ENCODE data around the gene ZNF620. TPM values are rescaled to one million over a fixed set of nuclear protein-coding genes. Genes with fewer than 3 reads are reported as not detected.

ZNF620 gene
- polyA plus RNA-seq, result 0.53 and 2.5 TPM in 2 replicates

DNA sequence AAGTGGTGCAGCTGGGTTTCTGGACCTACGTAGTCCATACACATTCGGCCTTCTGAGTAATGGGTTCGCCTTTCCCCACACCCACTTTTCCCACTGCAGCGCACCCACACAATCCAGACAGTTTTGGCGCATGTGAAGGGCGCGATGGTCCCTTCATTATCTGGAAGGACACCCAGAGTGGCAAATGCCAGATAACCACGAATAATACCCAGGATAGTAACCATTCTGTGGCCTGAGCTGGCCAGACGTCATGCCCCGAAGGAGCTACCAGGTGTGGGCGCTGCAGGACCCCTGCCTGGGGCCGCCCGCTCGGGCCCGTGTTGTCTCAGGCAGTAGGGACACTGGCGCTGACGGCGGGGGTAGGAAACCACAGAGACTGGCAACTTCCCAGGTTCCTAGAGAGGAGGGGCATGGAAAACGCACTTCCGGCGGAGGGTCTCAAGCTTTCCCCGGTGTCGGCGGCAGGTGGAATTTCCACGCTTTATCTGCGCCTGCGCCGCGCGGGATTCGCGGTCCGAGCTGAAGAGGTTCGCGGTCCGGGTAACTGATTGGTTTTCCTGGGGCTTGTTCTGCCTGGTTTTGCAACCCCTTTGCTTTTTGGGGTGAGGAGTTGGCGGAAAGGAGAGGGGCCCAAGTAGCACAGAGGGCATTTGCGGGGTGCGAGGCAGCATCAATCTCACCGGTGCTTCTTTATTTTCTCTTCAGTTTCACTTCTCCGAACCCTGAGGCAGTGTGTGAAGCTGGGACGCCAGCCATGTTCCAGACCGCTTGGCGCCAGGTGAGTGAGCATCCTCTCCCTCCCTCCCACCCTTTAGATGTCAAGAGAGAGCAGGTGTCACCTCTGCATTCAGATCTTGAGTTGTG, at the start of gene ZNF620:
ZNF620 (plus strand) TSS at position 441 of the 864 bp plus-strand sequence; CDS start at position 755, 314 bp downstream.

DNA sequence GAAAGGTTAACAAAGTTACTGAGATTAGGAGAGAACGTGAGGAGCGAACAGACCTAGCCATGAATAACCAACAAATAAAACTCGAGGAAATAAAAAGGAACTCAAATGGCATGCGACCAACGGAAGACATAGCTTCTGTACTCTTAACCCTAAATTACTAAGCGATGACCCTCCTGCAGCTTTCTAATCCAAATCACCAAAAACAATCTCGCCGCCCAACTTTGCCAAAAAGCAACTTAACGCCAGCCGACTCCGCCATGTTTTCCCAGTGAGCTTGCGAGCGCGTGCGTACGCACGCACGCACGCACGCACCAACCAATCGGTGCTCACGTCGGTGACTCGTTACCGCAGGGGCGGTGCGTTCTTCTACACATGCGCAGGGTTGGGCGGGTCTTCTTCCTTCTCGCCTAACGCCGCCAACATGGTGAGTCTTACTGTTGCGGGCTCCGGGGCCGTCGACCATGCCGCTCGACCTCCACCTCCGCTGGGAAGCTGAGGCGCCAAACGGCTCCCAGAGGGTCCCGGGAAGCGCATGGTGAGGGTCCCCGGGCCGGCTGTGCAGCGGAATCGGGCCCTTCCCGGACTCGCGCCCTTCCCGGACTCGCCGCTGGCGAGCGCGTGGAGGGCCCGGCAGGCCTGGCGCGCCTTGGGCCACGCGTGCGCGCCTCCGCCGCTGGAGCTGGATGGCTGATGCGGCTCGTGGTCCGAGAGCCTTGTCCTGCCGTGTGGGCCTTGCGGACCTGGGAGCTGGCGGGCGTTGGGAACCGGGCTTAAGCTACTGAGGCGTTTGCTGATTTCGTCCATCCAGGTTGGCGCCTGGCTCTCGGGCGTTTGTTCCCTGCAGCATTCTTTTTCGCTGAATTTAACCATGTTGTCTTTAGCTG, 48.7 kb upstream of the ZNF620 start, which contains the start of gene RPL14:
RPL14 (plus strand) TSS at position 400 of the 884 bp plus-strand sequence; CDS start at position 533, 133 bp downstream.

DNA sequence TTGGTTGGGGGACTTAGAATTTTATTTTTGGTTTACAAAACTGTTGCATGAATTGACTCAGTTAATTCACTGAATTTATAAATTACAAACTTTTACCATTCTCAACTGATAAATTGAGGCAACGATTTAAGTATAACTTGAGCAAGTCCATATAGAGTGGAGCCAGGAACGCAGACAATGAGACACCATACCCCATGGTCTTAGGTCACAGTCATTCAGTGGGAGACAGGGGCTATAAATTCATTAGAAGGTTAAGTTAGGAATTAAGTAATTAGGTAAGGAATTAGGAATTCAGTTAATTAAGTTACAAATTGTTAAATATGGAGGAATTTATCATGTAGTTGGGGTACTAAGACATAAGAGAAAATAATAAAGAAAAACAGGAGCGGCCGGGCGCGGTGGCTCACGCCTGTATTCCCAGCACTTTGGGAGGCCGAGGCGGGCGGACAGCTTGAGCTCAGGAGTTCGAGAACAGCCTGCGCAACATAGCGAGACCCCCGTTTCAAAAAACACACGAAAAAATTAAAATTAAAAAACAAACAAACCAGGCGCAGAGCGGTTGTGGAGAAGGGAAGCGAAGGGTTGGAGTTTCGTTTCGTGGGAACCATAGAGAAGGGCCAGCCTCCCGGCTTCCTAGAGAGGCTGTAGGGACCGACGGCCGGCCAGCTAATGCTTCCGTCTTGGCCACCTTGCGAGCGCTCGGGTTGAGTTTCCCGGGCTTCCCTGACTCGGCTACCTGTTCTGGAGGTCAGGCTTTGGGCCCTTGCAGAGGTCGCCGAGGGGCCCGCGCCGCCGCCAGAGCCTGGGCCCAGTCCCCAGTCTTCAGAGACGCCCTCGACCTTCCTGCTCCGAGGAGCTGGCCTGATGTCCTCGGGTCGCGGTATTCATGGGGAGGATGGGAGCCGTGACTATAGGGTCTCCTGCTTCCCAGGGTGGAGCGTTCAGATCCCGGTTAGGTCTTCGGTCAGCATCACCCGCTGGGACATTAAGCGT, 29.1 kb upstream of the ZNF620 start, which contains the start of gene ZNF619:
ZNF619 (plus strand) TSS at position 645 of the 993 bp plus-strand sequence. CDS start 858 bp downstream, outside the sequence.

DNA sequence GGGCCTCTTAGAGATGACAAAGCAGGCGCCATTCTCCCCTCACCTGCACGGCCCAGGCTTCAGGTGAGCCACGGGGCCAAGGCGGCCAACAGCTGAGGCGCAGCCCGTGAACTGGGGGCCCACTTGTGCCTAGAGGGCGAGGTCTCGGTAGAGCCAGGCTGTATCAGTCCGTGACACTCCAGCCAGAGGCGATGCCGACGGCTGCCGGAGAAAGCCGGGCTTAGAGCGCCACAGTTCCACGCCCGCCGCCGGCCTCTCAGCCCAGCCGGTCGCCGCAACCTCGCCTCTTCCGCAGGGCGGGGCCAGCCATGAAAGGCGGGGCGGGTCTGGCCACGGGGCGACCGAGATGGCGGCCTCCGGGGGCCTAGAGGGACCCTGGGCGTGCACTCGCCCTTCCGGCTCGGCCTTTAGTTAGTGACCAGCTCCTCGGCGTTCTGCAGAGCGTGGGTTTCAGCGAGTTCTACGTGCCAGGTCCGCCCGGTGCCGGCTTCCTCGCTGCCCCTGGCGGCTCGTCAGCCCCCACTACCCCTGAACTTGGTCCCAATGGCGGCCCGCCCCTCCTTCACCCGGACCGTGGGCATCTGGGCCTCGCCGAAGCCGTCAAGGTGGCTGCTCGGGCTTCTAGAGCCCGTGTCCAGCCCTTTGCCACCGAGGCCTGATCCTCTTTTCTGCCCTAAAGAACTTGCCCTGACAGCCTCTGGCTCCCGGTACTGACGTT, 18.9 kb downstream of the ZNF620 start, which contains the start of gene ZNF621:
ZNF621 (plus strand) TSS at position 393 of the 718 bp plus-strand sequence. CDS start 881 bp downstream, outside the sequence.

Other genes with a start within 250 kb of the ZNF620 start
- gene EIF1B, start 196.3 kb upstream of the ZNF620 start, polyA plus RNA-seq, result 225 and 330 TPM in 2 replicates
- 2.9 TPM in 1 of 2 replicates, not detected in the other for gene ENTPD3, start 118.9 kb upstream of the ZNF620 start, polyA plus RNA-seq
- 525 and 600 TPM in 2 replicates for gene RPL14, start 48.7 kb upstream of the ZNF620 start, polyA plus RNA-seq
- 0.62 and 1.8 TPM in 2 replicates for gene ZNF619, start 28.9 kb upstream of the ZNF620 start, polyA plus RNA-seq
- gene ZNF621, start 18.9 kb downstream of the ZNF620 start, polyA plus RNA-seq, result 3.6 and 6.4 TPM in 2 replicates

Measured in Purkinje cell (primary cell).